ENCODE measurements around the gene FLACC1.

FLACC1 gene

GRCh38 chr2:201261471-201261870, 95.7 kb downstream of the FLACC1 start:
- Histone ChIP-seq H3K9me3 (ENCODE audit: control insufficient read depth in 1 of 2, low read length in 2 of 2) (no peaks in the 10 kb centered on the region), H3K27ac (ENCODE audit: low read length) (no peak overlapping the region), H3K36me3 (ENCODE audit: control insufficient read depth in 1 of 2, insufficient read depth in 2 of 2, low read length in 2 of 2) (peaks cover under 1 to 3% of the 10 kb centered on the region in 2 donors), H3K4me1 (ENCODE audit: control insufficient read depth in 1 of 2, insufficient read depth in 2 of 2, low read length in 2 of 2) (peaks cover 3 to 8% of the 10 kb centered on the region in 2 donors), H3K27me3 (ENCODE audit: low read depth, low read length) (no peaks in the 10 kb centered on the region), H3K4me3 (ENCODE audit: low read depth in 1 of 2, low read length in 2 of 2) (peak overlapping the region; percentile 18 to 46)

GRCh38 chr2:201260302-201260800, 96.8 kb downstream of the FLACC1 start, which contains the start of gene CASP8:
Gene CASP8, plus strand, starts transcription at chr2:201260536. Its CDS starts 5,951 bp downstream, at chr2:201266487.
- no peaks in the 10 kb centered on the region for H3K9me3 ChIP-seq (ENCODE audit: control insufficient read depth in 1 of 2, low read length in 2 of 2)
- H3K27ac ChIP-seq (ENCODE audit: low read length), result peak within 1 kb of the TSS; percentile 57
- H3K4me1 ChIP-seq (ENCODE audit: control insufficient read depth in 1 of 2, insufficient read depth in 2 of 2, low read length in 2 of 2), result peaks cover 3 to 8% of the 10 kb centered on the region in 2 donors

GRCh38 chr2:201258666-201259615, 98.2 kb downstream of the FLACC1 start:
- Histone ChIP-seq H3K27me3 (ENCODE audit: low read depth, low read length) (no peaks in the 10 kb centered on the region), H3K4me1 (ENCODE audit: control insufficient read depth in 1 of 2, insufficient read depth in 2 of 2, low read length in 2 of 2) (peaks cover 3 to 14% of the 10 kb centered on the region in 2 donors), H3K36me3 (ENCODE audit: control insufficient read depth in 1 of 2, insufficient read depth in 2 of 2, low read length in 2 of 2) (peaks cover 0 to 3% of the 10 kb centered on the region in 2 donors), H3K4me3 (ENCODE audit: low read depth in 1 of 2, low read length in 2 of 2) (peak overlapping the region; percentile 70 to 91), H3K9me3 (ENCODE audit: control insufficient read depth in 1 of 2, low read length in 2 of 2) (no peaks in the 10 kb centered on the region), H3K27ac (ENCODE audit: low read length) (peak overlapping the region; percentile 97)

More at GRCh38 chr2:201260302-201260800, 96.8 kb downstream of the FLACC1 start, which contains the start of gene CASP8:
- peak within 1 kb of the TSS; percentile 38 to 70 for H3K4me3 ChIP-seq (ENCODE audit: low read depth in 1 of 2, low read length in 2 of 2)
- H3K36me3 ChIP-seq (ENCODE audit: control insufficient read depth in 1 of 2, insufficient read depth in 2 of 2, low read length in 2 of 2), result peaks cover 0 to 3% of the 10 kb centered on the region in 2 donors
- H3K27me3 ChIP-seq (ENCODE audit: low read depth, low read length), result no peaks in the 10 kb centered on the region

GRCh38 chr2:201257956-201258665, 99.0 kb downstream of the FLACC1 start:
- H3K27me3 ChIP-seq (ENCODE audit: low read depth, low read length), result no peaks in the 10 kb centered on the region
- peak overlapping the region; percentile 70 to 91 for H3K4me3 ChIP-seq (ENCODE audit: low read depth in 1 of 2, low read length in 2 of 2)
- H3K27ac ChIP-seq (ENCODE audit: low read length), result peak overlapping the region; percentile 97
- H3K36me3 ChIP-seq (ENCODE audit: control insufficient read depth in 1 of 2, insufficient read depth in 2 of 2, low read length in 2 of 2), result peaks cover 0 to 3% of the 10 kb centered on the region in 2 donors
- H3K4me1 ChIP-seq (ENCODE audit: control insufficient read depth in 1 of 2, insufficient read depth in 2 of 2, low read length in 2 of 2), result peaks cover 3 to 14% of the 10 kb centered on the region in 2 donors
- no peaks in the 10 kb centered on the region for H3K9me3 ChIP-seq (ENCODE audit: control insufficient read depth in 1 of 2, low read length in 2 of 2)

GRCh38 chr2:201257381-201257955, 99.7 kb downstream of the FLACC1 start:
- Histone ChIP-seq H3K36me3 (ENCODE audit: control insufficient read depth in 1 of 2, insufficient read depth in 2 of 2, low read length in 2 of 2) (peaks cover 0 to 3% of the 10 kb centered on the region in 2 donors), H3K27me3 (ENCODE audit: low read depth, low read length) (no peaks in the 10 kb centered on the region), H3K4me3 (ENCODE audit: low read depth in 1 of 2, low read length in 2 of 2) (peak overlapping the region; percentile 70 to 91), H3K27ac (ENCODE audit: low read length) (peak overlapping the region; percentile 97), H3K4me1 (ENCODE audit: control insufficient read depth in 1 of 2, insufficient read depth in 2 of 2, low read length in 2 of 2) (peaks cover 3 to 14% of the 10 kb centered on the region in 2 donors), H3K9me3 (ENCODE audit: control insufficient read depth in 1 of 2, low read length in 2 of 2) (no peaks in the 10 kb centered on the region)

GRCh38 chr2:201256082-201256481, 101.1 kb downstream of the FLACC1 start:
- Histone ChIP-seq H3K27ac (ENCODE audit: low read length) (no peak overlapping the region), H3K9me3 (ENCODE audit: control insufficient read depth in 1 of 2, low read length in 2 of 2) (no peaks in the 10 kb centered on the region), H3K27me3 (ENCODE audit: low read depth, low read length) (no peaks in the 10 kb centered on the region), H3K4me1 (ENCODE audit: control insufficient read depth in 1 of 2, insufficient read depth in 2 of 2, low read length in 2 of 2) (peaks cover 3 to 11% of the 10 kb centered on the region in 2 donors), H3K36me3 (ENCODE audit: control insufficient read depth in 1 of 2, insufficient read depth in 2 of 2, low read length in 2 of 2) (peaks cover 0 to 3% of the 10 kb centered on the region in 2 donors), H3K4me3 (ENCODE audit: low read depth in 1 of 2, low read length in 2 of 2) (no peak overlapping the region)

- Histone ChIP-seq H3K27me3 (ENCODE audit: low read depth, low read length) (no peaks in the 10 kb centered on the region), H3K9me3 (ENCODE audit: control insufficient read depth in 1 of 2, low read length in 2 of 2) (no peaks in the 10 kb centered on the region), H3K36me3 (ENCODE audit: control insufficient read depth in 1 of 2, insufficient read depth in 2 of 2, low read length in 2 of 2) (peaks cover 0 to 3% of the 10 kb centered on the region in 2 donors), H3K4me3 (ENCODE audit: low read depth in 1 of 2, low read length in 2 of 2) (no peak overlapping the region), H3K4me1 (ENCODE audit: control insufficient read depth in 1 of 2, insufficient read depth in 2 of 2, low read length in 2 of 2) (peaks cover 3 to 11% of the 10 kb centered on the region in 2 donors), H3K27ac (ENCODE audit: low read length) (no peak overlapping the region)
These were observed 101.6 kb downstream of the FLACC1 start for GRCh38 chr2:201255408-201256033.

GRCh38 chr2:201254081-201254730, 102.9 kb downstream of the FLACC1 start:
- Histone ChIP-seq H3K4me3 (ENCODE audit: low read depth in 1 of 2, low read length in 2 of 2) (no peak overlapping the region), H3K36me3 (ENCODE audit: control insufficient read depth in 1 of 2, insufficient read depth in 2 of 2, low read length in 2 of 2) (peaks cover 0 to 3% of the 10 kb centered on the region in 2 donors), H3K27me3 (ENCODE audit: low read depth, low read length) (no peaks in the 10 kb centered on the region), H3K9me3 (ENCODE audit: control insufficient read depth in 1 of 2, low read length in 2 of 2) (no peaks in the 10 kb centered on the region), H3K27ac (ENCODE audit: low read length) (no peak overlapping the region), H3K4me1 (ENCODE audit: control insufficient read depth in 1 of 2, insufficient read depth in 2 of 2, low read length in 2 of 2) (peaks cover 3 to 10% of the 10 kb centered on the region in 2 donors)

- H3K4me1 ChIP-seq (ENCODE audit: control insufficient read depth in 1 of 2, insufficient read depth in 2 of 2, low read length in 2 of 2), result peaks cover 0 to 6% of the 10 kb centered on the region in 2 donors
These were observed 106.4 kb downstream of the FLACC1 start for GRCh38 chr2:201250741-201251140.

GRCh38 chr2:201249889-201250288, 107.3 kb downstream of the FLACC1 start:
- H3K36me3 ChIP-seq (ENCODE audit: control insufficient read depth in 1 of 2, insufficient read depth in 2 of 2, low read length in 2 of 2), result no peaks in the 10 kb centered on the region
- H3K27ac ChIP-seq (ENCODE audit: low read length), result no peak overlapping the region
- H3K4me1 ChIP-seq (ENCODE audit: control insufficient read depth in 1 of 2, insufficient read depth in 2 of 2, low read length in 2 of 2), result peaks cover 0 to 6% of the 10 kb centered on the region in 2 donors
- no peak overlapping the region for H3K4me3 ChIP-seq (ENCODE audit: low read depth in 1 of 2, low read length in 2 of 2)
- no peaks in the 10 kb centered on the region for H3K9me3 ChIP-seq (ENCODE audit: control insufficient read depth in 1 of 2, low read length in 2 of 2)
- H3K27me3 ChIP-seq (ENCODE audit: low read depth, low read length), result no peaks in the 10 kb centered on the region

More at GRCh38 chr2:201250741-201251140, 106.4 kb downstream of the FLACC1 start:
- H3K27ac ChIP-seq (ENCODE audit: low read length), result no peak overlapping the region
- H3K36me3 ChIP-seq (ENCODE audit: control insufficient read depth in 1 of 2, insufficient read depth in 2 of 2, low read length in 2 of 2), result no peaks in the 10 kb centered on the region
- H3K4me3 ChIP-seq (ENCODE audit: low read depth in 1 of 2, low read length in 2 of 2), result no peak overlapping the region
- H3K9me3 ChIP-seq (ENCODE audit: control insufficient read depth in 1 of 2, low read length in 2 of 2), result no peaks in the 10 kb centered on the region
- no peaks in the 10 kb centered on the region for H3K27me3 ChIP-seq (ENCODE audit: low read depth, low read length)
